Smooth muscle cell of the brain vasculature (primary cell): ENCODE data around the gene ZCRB1.

Source experiments
- DNase-seq: peaks from one replicate; pipeline ENCODE4 v3.0.0-alpha.2; 2012; ENCODE audit warnings: low read depth, low spot score

ZCRB1 gene

GRCh38 chr12:42278128-42278510 lies 47.8 kb downstream of the ZCRB1 start:
- no peak for DNase-seq

DNA sequence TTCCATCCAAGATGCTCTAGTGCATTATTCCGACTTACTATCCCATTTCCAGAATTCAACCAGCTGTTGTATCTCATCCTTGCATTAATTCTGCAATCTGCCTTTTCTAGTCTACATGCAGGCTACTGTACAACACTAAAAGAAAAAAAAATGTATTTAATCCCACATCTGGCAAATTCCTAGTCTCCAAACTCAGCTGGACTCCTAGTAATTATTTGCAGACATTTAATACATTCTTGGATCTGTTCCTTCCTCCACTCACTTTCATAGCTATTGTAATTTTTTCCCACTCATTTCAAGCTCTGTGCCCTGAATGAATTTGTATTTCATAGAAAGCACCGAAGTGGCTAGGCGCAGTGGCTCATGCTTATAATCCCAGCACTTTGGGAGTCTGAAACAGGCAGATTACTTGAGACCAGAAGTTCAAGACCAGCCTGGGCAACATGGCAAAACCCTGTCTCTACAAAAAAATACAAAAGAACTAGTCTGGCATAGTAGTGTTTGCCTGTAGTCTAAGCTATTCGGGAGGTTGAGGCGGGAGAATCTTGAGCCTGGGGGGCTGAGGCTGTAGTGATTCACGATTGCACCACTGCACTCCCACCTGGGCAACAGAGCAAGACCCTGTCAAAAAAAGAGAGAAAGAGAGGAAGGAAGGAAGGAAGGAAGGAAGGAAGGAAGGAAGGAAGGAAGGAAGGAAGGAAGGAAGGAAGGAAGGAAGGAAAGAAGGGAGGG lies 48.3 kb downstream of the ZCRB1 start:
- DNase-seq: no peak

DNA sequence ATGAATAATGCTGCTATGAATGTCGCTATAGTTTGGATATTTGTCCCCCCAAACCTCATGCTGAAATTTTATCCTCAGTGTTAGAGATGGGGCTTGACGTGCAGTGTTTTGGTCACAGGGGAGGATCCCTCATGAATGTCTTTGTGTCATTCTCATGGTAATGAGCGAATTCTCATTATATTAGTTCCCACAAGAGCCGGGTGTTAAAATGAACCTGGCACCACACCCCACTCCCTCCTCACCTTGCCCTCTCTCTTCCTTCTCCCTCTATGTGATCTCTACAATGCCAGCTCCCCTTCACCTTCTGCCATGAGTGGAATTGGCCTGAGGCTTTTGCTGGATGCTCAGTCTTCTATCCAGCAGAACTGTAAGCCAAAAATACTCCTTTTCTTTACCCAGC lies 50.4 kb downstream of the ZCRB1 start:
- no peak for DNase-seq

DNA sequence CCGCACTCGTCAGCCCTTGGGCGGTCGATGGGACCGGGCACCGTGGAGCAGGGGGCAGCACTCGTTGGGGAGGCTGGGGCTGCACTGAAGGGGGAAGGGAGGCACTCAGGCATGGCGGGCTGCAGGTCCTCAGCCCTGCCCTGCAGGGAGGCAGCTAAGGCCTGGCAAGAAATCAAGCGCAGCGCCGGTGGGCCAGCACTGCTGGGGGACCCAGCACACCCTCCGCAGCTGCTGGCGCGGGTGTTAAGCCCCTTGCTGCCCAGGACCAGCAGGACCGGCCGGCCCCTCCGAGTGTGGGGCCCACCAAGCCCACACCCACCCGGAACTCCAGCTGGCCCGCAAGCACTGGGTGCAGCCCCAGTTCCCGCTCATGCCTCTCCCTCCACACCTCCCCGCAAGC lies 52.2 kb downstream of the ZCRB1 start:
- no peak for DNase-seq

DNA sequence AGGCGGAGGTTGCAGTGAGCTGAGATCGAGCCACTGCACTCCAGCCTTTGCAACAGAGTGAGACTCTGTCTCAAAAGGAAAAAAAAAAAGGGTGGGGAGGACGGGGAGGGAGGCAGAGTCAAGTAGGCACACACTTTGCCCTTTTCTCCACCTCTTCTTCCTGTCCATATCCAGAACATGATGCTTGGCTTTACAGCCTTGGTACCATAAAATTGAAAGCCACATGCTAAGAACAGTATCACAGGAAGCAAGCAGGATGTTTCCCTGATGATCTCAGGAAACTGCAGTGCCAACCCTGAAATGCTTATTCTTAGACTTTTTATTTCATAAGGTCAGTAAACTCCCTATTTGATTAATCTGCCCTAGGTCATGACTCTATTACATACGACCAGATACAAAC lies 55.3 kb downstream of the ZCRB1 start:
- no peak for DNase-seq

- no peak for DNase-seq
These were observed 58.3 kb downstream of the ZCRB1 start for GRCh38 chr12:42267413-42268190.

GRCh38 chr12:42266579-42267230 lies 59.2 kb downstream of the ZCRB1 start:
- DNase-seq: no peak

DNA sequence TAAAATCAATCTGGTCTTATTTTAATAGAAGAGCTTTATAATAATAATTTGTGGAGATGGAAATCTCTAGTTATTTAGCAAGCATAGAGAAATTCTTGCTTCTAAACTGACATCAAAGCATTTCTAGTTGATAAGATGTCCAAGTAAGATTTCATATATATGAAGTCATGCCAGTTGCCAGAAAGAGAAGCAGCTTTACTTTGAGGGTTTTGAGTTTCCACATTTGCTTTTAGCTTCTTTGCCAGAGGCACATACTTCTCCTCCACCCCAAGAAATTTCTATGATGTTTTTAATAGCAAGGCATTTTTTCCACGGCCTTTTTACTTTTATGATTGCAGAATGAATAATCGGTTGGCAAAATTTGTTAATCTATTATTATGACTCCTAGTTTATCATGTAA lies 63.6 kb downstream of the ZCRB1 start:
- no peak for DNase-seq
